ENCODE results near the gene KRTAP21-3. TPM values are rescaled to one million over a fixed set of nuclear protein-coding genes. Genes with fewer than 3 reads are reported as not detected.
"Not testable (repeated sequence)": the region's sequence is repeated elsewhere in the genome, so short reads cannot be mapped to it uniquely, and the experiment has no call there.

KRTAP21-3 gene, protein sequence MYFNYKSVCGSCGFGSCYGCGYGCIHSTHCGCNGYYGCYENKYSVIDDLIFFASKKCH
- not detected for total RNA-seq

DNA sequence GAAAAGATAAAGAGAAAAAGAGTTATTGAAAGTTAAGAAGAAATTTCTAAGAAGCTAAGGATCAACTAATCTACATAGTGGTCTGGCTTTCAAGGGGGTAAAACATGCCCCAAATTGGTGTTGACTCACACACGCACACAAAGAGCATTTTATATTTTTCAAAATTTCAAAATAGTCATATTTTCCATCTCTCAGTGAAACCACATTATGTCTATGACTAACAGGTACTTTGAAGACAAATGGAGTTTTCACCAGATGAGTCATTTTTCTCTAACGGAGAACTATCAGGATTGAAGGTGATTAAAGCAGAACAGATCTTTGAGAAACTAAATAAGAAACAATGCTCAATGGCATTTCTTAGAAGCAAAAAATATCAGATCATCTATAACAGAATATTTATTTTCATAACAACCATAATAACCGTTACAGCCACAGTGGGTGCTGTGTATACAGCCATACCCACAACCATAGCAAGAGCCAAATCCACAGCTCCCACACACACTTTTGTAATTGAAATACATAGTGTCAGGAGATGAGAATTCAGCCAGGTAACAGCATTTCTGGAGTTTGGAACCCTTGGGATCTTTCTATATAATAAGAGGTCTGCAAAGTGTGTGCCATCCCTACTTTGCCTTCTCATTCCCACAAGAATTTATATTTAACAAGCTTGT lies at the start of gene KRTAP21-3:
KRTAP21-3 (minus strand) TSS at position 539 of the 671 bp plus-strand sequence; CDS start at position 521, 18 bp downstream.
- Histone ChIP-seq H3K27ac (no peak within 1 kb of the TSS), H3K4me1 (no peaks in the 10 kb centered on the region), H3K9me3 (no peaks in the 10 kb centered on the region), H3K4me3 (no peak within 1 kb of the TSS), H3K27me3 (no peaks in the 10 kb centered on the region), H3K36me3 (no peaks in the 10 kb centered on the region)
- DNase-seq, result no peak
- TF ChIP-seq, protein P1, sequence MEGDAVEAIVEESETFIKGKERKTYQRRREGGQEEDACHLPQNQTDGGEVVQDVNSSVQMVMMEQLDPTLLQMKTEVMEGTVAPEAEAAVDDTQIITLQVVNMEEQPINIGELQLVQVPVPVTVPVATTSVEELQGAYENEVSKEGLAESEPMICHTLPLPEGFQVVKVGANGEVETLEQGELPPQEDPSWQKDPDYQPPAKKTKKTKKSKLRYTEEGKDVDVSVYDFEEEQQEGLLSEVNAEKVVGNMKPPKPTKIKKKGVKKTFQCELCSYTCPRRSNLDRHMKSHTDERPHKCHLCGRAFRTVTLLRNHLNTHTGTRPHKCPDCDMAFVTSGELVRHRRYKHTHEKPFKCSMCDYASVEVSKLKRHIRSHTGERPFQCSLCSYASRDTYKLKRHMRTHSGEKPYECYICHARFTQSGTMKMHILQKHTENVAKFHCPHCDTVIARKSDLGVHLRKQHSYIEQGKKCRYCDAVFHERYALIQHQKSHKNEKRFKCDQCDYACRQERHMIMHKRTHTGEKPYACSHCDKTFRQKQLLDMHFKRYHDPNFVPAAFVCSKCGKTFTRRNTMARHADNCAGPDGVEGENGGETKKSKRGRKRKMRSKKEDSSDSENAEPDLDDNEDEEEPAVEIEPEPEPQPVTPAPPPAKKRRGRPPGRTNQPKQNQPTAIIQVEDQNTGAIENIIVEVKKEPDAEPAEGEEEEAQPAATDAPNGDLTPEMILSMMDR (IDR thresholded peaks at IDR 0.05), result no peak
- TF ChIP-seq POLR2A (IDR thresholded peaks at IDR 0.05), result no peak

DNA sequence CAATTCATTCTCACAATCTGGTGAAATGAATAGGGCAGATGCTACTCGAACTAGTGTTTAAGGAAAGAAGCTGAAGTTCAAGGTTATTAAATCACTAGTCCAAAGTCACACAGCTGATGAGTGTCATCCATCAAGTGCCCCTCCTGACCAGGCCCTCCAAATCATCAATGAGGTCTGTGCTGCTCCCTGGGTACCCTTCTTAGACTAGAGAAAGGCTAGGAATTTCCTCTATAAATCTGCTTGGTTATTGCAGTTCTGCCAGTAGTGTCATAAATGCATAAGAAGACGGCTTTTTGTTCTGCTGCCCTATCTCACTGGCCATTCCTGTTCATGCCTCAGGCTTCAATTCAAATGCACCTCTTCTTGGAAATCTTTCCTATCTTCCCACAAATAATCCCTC lies 42.2 kb upstream of the KRTAP21-3 start:
- DNase-seq, result no peak
- Histone ChIP-seq H3K4me3 (no peak overlapping the region), H3K4me1 (no peaks in the 10 kb centered on the region), H3K27me3 (no peaks in the 10 kb centered on the region), H3K36me3 (no peaks in the 10 kb centered on the region), H3K9me3 (no peaks in the 10 kb centered on the region), H3K27ac (no peak overlapping the region)
- TF ChIP-seq POLR2A (IDR thresholded peaks at IDR 0.05), result no peak
- TF ChIP-seq, protein P1 (IDR thresholded peaks at IDR 0.05), result no peak

GRCh38 chr21:30758306-30758705 lies 39.7 kb upstream of the KRTAP21-3 start:
- no peak for DNase-seq
- Histone ChIP-seq H3K9me3 (no peaks in the 10 kb centered on the region), H3K27me3 (no peaks in the 10 kb centered on the region), H3K4me3 (no peak overlapping the region), H3K27ac (no peak overlapping the region), H3K4me1 (no peaks in the 10 kb centered on the region), H3K36me3 (no peaks in the 10 kb centered on the region)
- TF ChIP-seq, protein P1 (IDR thresholded peaks at IDR 0.05), result no peak
- TF ChIP-seq POLR2A (IDR thresholded peaks at IDR 0.05), result no peak

DNA sequence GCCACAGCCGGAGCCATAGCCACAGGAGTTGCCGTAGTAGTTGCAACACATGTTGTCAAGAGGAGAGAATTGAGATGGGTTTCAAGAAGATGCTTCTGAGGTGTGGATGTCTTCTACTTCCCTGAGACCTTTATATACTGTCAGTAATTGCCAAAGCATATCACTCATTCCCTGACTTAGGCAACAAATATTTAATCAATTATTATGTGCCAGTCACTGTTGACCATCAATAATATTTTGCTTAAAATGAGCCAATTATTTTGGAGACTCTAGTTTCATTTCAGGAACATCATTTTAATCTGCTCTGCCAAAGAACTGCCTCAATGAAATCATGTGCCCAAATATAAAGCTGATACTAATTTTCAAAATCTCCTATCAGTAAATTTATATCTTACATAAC lies 36.8 kb upstream of the KRTAP21-3 start, which contains the start of gene KRTAP21-1:
KRTAP21-1 (minus strand) TSS at position 101 of the 400 bp plus-strand sequence; CDS start at position 51, 50 bp downstream.
- DNase-seq, H3K27ac ChIP-seq, H3K27me3 ChIP-seq, H3K36me3 ChIP-seq, H3K4me1 ChIP-seq, H3K4me3 ChIP-seq, H3K9me3 ChIP-seq: not testable (repeated sequence)

GRCh38 chr21:30747159-30747558 lies 28.6 kb upstream of the KRTAP21-3 start, which contains the start of gene KRTAP21-2:
Gene KRTAP21-2, minus strand, starts transcription at chr21:30747259. Its CDS starts 57 bp downstream, at chr21:30747202.
- Histone ChIP-seq H3K4me3 (no peak within 1 kb of the TSS), H3K27ac (no peak within 1 kb of the TSS), H3K27me3 (no peaks in the 10 kb centered on the region), H3K4me1 (no peaks in the 10 kb centered on the region), H3K36me3 (no peaks in the 10 kb centered on the region), H3K9me3 (no peaks in the 10 kb centered on the region)
- DNase-seq, result no peak
- TF ChIP-seq, protein P1 (IDR thresholded peaks at IDR 0.05), result no peak
- TF ChIP-seq POLR2A (IDR thresholded peaks at IDR 0.05), result no peak

DNA sequence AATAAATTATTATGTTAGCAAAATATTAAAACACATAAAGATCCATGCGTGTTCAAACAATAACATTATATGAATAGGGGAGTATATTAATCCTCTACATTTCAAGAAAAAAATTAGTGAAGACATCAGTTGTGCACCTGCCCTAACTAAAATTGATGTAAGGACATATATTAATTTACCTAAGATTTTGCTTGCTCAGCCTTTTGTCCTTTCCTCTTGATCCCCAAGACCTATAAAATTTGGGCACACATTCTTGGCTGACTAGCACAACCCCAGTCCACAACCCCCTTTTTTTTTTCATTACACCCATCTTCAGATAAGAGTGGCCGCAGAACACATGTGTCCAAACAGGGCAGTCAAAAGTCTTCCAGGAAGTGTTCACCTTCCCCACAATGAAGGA lies 21.9 kb upstream of the KRTAP21-3 start:
- Histone ChIP-seq H3K36me3 (no peaks in the 10 kb centered on the region), H3K27me3 (no peaks in the 10 kb centered on the region), H3K4me3 (no peak overlapping the region), H3K9me3 (no peaks in the 10 kb centered on the region), H3K4me1 (no peaks in the 10 kb centered on the region), H3K27ac (no peak overlapping the region)
- no peak for DNase-seq
- TF ChIP-seq POLR2A (IDR thresholded peaks at IDR 0.05), result no peak
- TF ChIP-seq, protein P1 (IDR thresholded peaks at IDR 0.05), result no peak

Data from Peyer's patch (tissue), 4 donors.